Measurements from ENCODE around the gene CROCC.
"Not testable (repeated sequence)": the region's sequence is repeated elsewhere in the genome, so short reads cannot be mapped to it uniquely, and the experiment has no call there.

Gene CROCC

DNA sequence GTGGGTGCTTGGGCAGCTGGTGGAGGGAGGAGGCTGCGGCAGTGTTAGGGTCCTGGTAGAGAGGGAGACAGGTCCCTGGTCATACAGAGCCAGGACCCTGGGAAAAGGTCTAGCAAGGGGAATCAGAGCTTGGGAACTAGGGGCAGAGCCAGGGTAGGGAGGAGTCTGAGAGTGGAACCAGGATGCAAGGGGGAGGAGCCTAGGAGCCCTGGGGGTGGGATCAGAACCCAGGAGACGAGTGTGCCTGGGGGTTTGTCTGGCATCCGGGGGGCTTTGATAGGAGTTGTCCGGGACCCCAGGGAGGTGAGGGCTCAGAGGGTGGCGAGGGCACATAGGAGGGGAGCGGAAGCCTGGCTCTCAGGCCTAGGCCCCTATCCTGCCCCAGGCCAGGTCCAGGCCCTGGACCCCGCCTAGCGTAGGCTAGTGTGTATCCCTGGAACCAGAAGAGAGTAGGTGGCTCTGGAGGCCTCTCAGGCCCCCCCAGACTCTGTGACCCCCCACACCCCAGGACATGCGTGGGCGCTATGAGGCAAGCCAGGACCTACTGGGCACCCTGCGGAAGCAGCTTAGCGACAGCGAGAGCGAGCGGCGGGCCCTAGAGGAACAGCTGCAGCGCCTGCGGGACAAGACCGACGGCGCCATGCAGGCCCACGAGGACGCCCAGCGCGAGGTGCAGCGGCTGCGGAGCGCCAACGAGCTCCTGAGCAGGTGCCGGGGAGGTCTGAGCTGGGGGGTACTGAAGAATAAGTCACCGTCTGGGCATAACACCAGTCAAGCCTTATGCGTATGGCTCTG, 17.9 kb downstream of the CROCC start:
- not testable (repeated sequence) for DNase-seq

DNA sequence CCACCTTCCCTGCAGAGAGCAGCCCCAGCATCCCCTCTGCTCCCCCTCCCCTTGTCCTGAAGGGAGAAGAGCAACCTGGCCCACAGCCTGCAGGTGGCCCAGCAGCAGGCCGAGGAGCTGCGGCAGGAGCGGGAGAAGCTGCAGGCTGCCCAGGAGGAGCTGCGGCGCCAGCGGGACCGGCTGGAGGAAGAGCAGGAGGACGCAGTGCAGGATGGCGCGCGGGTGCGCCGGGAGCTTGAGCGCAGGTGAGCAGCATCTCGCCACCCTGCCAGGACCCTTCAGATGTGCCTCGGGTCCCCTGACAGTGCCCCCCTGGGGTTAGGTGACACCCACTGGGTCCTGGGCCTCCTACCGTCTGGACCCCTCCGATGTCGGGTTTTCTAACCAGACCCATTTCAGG, 22.3 kb downstream of the CROCC start:
- no peak for DNase-seq

DNA sequence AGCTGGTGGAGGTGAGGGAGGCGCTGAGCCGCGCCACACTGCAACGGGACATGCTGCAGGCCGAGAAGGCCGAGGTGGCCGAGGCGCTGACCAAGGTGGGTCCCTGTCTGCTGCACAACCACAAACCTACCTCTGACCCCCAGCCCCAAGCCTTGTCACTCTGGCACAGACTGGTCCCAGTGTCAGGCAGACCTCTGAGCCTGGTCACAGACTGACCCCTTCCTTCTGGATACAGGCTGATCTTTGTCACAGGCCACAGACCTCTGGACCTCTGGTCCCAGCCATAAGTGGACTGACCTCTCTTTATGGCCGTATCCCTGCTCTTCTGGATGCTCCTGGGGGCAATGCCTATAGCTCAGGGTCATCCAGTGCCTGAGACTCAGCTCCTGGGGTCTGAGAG, 23.8 kb downstream of the CROCC start:
- DNase-seq: not testable (repeated sequence)

DNA sequence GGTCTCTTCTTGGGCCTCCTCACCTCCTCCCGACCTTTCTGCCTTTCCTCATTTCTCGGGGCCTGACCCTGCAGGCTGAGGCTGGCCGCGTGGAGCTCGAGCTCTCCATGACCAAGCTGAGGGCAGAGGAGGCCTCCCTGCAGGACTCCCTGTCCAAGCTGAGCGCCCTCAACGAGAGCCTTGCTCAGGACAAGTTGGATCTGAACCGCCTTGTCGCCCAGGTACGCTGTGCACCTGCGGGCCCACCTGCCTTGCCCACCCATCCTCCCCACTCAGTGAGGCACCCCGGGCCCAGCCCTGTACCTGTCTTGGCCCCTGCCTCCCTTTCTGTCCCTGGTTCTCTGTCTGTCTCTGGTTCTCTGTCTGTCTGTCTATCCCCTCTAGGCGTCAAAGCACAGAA, 24.5 kb downstream of the CROCC start:
- DNase-seq: not testable (repeated sequence)

GRCh38 chr1:16946646-16947045, 24.9 kb downstream of the CROCC start:
- no peak for DNase-seq

- not testable (repeated sequence) for DNase-seq
Measured at GRCh38 chr1:16948282-16948891, 26.7 kb downstream of the CROCC start.

DNA sequence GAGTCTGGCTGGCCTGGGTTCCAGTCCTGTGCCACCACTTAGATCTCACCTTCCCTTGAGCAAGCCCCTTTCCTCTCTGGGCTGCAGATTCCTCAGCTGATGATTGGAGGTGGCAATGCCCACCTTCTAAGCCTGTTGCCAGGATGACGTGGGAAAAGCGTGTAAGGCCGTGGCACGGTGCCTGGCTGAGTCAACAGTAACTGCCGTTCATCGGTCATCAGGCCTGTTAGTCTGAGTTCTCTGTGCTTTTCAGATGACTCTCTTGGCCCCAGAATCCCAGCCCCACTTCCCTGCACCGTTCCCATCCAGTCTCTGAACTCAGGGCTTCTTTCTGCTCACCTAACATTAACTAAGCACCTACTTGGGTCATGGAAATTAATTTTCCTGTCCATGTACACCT, 27.3 kb downstream of the CROCC start:
- not testable (repeated sequence) for DNase-seq

GRCh38 chr1:16952376-16952775, 30.6 kb downstream of the CROCC start:
- DNase-seq: not testable (repeated sequence)

DNA sequence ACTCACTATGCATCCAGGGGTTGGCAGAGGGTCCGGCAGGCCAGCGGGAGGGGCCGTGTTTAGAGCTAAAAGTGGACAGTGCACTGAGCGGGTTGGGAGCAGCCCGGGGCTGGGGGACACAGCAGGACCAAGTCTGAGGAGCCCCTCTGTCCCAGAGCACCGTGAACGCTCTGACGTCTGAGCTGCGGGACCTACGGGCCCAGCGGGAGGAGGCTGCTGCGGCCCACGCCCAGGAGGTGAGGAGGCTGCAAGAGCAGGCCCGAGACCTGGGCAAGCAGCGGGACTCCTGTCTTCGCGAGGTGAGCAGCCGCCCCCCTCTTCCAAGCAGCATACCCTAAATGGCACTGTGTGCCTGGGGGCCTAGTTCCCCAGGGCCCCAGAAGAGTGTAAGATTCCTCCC, 32.8 kb downstream of the CROCC start:
- DNase-seq: no peak

DNA sequence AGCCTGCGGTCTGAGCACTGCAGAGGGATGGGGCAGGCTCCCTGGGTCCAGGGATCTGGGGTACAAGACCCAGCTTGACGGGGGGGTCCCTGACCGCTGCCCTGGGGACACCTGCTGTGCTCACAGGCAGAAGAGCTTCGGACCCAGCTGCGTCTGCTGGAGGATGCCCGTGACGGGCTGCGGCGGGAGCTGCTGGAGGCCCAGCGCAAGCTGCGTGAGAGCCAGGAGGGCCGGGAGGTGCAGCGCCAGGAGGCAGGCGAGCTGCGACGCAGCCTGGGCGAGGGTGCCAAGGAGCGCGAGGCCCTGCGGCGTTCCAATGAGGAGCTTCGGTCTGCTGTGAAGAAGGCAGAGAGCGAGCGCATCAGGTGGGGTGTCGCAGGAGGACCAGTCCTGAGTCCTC, 33.5 kb downstream of the CROCC start:
- no peak for DNase-seq

- DNase-seq: no peak
Measured at GRCh38 chr1:16956775-16957174, 35.0 kb downstream of the CROCC start.

GRCh38 chr1:16957731-16958130, 36.0 kb downstream of the CROCC start:
- no peak for DNase-seq

- DNase-seq: no peak
Measured at GRCh38 chr1:16958475-16958874, 36.7 kb downstream of the CROCC start.

- peak; percentile 74 for DNase-seq
Measured at GRCh38 chr1:16960560-16961296, 39.0 kb downstream of the CROCC start.

DNA sequence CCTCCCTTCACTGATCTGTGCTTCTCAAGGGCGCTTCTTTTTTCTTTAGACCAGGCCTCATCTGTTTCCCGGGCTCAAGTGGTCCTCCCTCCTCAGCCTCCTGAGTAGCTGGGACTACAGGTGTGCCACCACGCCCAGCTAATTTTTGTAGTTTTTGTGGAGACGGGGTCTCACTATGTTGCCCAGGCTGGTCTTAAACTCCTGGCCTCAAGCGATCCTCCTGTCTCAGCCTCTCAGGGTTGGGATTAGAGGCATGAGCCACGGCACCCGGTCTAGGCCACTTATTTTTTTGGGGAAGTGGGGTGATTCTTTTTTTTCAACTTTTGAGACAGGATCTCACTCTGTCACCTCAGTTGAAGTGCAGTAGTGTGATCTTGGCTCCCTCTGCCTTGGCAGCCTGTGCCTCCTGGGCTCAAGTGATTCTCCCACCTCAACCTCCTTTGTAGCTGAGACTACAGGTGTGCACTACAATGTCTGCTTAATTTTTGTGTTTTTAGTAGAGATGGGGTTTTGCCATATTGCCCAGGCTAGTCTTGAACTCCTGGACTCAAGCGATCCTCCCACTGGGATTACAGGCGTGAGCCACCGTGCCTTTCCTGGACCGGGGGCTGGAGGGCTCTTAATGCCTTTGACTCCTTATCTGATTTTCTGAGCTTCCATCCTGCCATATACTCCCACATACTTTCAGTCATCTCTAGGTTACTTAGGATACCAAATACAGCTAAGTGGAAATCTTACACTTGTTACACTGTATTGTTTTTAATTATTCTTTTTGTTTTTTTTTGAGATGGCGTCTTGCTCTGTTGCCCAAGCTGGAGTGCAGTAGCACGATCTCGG, 39.8 kb downstream of the CROCC start:
- DNase-seq: no peak

- not testable (repeated sequence) for DNase-seq
Measured at GRCh38 chr1:16964169-16964568, 42.4 kb downstream of the CROCC start.

DNA sequence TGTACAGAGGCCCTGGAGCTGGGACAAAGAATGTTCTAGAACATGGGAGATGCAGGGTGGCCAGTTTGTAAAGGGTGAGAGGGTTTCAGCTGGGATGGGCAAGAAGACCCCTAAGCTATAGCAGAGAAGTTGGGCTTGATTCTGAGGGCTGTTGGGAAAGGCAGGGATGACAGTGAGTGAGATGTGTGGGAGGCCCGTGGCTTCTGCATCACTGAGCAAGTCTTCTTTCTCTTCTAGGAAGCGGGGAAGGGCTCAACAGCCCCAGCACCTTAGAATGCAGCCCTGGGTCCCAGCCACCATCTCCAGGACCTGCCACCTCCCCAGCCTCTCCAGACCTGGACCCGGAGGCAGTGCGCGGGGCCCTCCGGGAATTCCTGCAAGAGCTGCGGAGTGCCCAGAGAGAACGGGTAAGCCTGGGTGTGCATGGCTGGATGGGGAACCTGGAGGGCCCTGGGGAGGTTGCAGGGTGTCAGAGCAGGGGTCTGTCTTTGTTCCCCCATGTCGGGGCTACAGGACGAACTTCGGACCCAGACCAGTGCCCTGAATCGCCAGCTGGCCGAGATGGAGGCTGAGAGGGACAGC, 43.8 kb downstream of the CROCC start:
- no peak for DNase-seq

- DNase-seq: no peak
Measured at GRCh38 chr1:16966282-16966681, 44.6 kb downstream of the CROCC start.

DNA sequence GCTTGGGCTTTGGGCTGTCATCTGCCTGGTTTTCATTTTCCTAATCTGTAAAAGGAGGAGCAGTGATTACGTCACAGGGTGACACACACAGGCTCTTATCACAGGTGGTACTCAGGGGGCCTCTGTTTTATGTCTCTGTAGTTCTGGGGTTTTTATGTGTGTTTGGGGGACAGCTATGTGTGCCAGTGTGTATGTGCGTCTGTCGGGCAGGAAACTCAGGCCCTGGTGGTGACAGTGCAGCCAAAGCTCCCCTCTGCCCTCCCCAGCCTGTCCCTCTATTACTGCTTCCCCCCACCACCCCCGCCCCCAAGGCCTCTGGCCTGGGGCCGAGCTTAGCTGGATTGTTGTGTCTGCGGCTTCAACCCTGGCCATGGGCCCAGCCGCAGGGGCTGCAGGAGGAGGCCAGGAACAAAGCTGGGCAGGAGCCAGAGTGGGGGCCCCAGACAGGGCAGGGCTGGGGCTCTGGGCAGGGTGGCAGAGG, 45.4 kb downstream of the CROCC start:
- DNase-seq: no peak

- DNase-seq: no peak
Measured at GRCh38 chr1:16967962-16968361, 46.2 kb downstream of the CROCC start.

- DNase-seq: no peak
Measured at GRCh38 chr1:16968372-16968771, 46.6 kb downstream of the CROCC start.

DNA sequence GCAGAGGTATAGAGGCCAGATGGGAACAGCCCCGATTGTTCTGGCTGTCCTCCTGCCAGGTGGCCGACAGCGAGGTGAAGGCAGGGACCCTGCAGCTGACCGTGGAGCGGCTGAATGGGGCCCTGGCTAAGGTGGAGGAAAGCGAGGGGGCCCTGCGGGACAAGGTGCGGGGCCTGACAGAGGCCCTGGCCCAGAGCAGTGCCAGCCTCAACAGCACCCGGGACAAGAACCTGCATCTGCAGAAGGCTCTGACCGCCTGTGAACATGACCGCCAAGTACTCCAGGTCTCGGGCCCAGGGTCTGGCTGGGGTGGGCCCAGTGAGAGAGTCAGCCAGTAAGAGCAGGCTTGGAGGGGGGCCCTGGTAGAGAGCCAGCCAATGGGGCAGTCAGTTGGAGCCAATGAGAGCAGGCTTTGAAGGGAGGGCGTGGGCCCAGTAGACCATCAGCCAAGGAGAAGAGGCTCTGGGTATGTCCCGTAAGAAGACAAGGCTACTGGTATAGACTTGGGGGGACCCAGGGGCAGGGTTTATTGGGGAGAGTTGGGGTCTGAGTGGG, 47.4 kb downstream of the CROCC start:
- DNase-seq: no peak

All from CD4-positive, alpha-beta T cell treated with Interferon gamma for 1 hour (primary cell).